LNCaP clone FGC (cell line): Measurements from ENCODE around the gene SLC39A13.
"Not testable (repeated sequence)": the region's sequence is repeated elsewhere in the genome, so short reads cannot be mapped to it uniquely, and the experiment has no call there.

ENCODE experiments used
- DNase-seq: peaks from one replicate; pipeline ENCODE4 v3.0.0-alpha.2; 2011; ENCODE audit warnings: low read depth
- H3K4me3 ChIP-seq: 2 replicates; pipeline ENCODE4 v1.5.1; 2011; ENCODE audit warnings: mild to moderate bottlenecking, low read depth, low read length, control low read depth
- CTCF ChIP-seq: IDR thresholded peaks from 2 replicates; pipeline ENCODE4 v1.5.1; 2012; ENCODE audit warnings: mild to moderate bottlenecking; ENCODE audit not compliant: control insufficient read depth, insufficient read depth; ENCODE audit errors: extremely low read depth

SLC39A13 gene

GRCh38 chr11:47451990-47452389 is 43.6 kb downstream of the SLC39A13 start:
- no peak overlapping the region for H3K4me3 ChIP-seq
- no peak for DNase-seq
- TF ChIP-seq CTCF, result no peak

- no peak overlapping the region for H3K4me3 ChIP-seq
- DNase-seq, result no peak
- no peak for TF ChIP-seq CTCF
Measured at GRCh38 chr11:47453365-47453764, 45.0 kb downstream of the SLC39A13 start.

GRCh38 chr11:47454258-47454671 is 45.9 kb downstream of the SLC39A13 start:
- not testable (repeated sequence) for H3K4me3 ChIP-seq
- DNase-seq, result peak; percentile 68
- peak; percentile 95 for TF ChIP-seq CTCF

- H3K4me3 ChIP-seq, result no peak overlapping the region
- DNase-seq, result no peak
- TF ChIP-seq CTCF, result no peak
Measured at GRCh38 chr11:47460571-47461235, 52.3 kb downstream of the SLC39A13 start.

GRCh38 chr11:47461876-47462275 is 53.5 kb downstream of the SLC39A13 start:
- DNase-seq, result no peak
- no peak for TF ChIP-seq CTCF
- H3K4me3 ChIP-seq, result no peak overlapping the region

- no peak overlapping the region for H3K4me3 ChIP-seq
- DNase-seq, result no peak
- TF ChIP-seq CTCF, result no peak
Measured at GRCh38 chr11:47464483-47464882, 56.1 kb downstream of the SLC39A13 start.
